GM20000 (cell line): ENCODE data around the gene EIF3L.

Experiments used
- DNase-seq: peaks from one replicate; pipeline ENCODE4 v3.0.0; 2012; ENCODE audit warnings: low spot score
- TF ChIP-seq, protein P1 (sequence below): IDR thresholded peaks from 2 replicates; pipeline ENCODE4 v1.5.1; 2012; ENCODE audit warnings: mild to moderate bottlenecking, control low read depth; ENCODE audit errors: extremely low read depth, missing control alignments

The EIF3L gene

DNA sequence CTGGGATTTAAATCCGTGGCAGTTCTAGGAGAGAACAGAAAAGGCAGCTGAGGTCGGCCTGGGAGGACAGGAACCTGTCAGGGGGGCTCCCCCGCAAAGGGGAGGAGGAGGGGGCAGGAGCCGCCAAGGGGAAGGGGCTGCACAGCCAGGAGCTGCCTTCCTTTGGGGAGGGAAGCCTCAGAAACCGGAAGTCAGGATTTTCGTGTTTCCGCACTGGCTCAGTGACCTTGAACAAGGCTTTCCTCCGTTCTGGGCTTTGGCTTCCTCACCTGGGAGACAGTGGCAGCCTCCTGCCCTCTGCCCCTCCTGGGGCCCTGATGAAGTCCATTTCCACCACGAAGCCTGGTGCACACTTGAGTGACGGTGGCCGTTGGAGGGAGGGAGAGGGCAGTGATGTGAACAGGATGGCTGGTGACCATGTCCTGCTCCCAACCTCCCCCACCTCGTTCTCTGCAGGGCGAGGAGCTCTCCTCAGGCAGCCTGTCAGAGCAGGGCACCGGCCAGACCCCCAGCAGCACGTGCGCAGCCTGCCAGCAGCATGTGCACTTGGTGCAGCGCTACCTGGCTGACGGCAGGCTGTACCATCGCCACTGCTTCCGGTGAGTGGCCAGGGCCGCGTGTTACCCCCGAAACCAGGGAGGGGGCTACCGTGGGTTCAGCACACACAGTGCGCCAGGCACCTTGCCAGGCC lies 69.5 kb downstream of the EIF3L start:
- DNase-seq, result no peak
- TF ChIP-seq, protein P1, sequence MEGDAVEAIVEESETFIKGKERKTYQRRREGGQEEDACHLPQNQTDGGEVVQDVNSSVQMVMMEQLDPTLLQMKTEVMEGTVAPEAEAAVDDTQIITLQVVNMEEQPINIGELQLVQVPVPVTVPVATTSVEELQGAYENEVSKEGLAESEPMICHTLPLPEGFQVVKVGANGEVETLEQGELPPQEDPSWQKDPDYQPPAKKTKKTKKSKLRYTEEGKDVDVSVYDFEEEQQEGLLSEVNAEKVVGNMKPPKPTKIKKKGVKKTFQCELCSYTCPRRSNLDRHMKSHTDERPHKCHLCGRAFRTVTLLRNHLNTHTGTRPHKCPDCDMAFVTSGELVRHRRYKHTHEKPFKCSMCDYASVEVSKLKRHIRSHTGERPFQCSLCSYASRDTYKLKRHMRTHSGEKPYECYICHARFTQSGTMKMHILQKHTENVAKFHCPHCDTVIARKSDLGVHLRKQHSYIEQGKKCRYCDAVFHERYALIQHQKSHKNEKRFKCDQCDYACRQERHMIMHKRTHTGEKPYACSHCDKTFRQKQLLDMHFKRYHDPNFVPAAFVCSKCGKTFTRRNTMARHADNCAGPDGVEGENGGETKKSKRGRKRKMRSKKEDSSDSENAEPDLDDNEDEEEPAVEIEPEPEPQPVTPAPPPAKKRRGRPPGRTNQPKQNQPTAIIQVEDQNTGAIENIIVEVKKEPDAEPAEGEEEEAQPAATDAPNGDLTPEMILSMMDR, result no peak

DNA sequence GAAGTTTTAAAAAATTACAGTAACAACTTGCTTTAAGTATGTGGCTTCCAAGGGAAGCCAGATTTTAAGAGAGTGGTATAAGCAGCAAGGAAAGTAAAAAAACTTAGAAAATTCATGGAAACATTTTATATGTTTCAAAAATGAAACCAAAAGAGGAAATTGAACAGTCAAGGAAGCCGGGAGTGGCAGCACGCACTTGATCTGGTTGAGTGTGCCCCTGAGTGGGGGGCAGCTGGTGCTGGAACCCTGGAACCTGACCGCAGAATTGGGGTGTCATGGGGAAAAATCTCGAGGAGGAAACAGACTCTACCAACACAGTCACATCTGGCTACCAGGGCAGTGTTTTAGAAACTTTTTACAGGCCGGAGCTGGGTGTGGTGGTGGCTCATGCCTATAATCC lies 70.9 kb downstream of the EIF3L start:
- no peak for DNase-seq
- TF ChIP-seq, protein P1, result no peak

DNA sequence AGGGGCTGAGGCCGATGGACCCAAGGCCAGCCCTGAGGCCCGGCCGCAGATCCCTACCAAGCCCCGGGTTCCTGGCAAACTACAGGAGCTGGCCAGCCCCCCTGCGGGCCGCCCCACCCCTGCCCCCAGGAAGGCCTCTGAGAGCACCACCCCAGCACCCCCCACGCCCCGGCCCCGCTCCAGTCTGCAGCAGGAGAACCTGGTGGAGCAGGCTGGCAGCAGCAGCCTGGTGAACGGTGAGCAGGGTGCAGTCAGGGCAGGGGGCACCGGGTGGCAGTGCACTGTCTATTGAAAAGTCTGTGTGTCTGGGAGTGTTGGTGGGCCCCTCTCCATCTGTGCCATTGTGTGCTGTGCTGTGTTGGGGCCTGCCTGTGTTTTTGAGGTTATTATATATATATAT lies 73.0 kb downstream of the EIF3L start:
- TF ChIP-seq, protein P1, result no peak
- no peak for DNase-seq

DNA sequence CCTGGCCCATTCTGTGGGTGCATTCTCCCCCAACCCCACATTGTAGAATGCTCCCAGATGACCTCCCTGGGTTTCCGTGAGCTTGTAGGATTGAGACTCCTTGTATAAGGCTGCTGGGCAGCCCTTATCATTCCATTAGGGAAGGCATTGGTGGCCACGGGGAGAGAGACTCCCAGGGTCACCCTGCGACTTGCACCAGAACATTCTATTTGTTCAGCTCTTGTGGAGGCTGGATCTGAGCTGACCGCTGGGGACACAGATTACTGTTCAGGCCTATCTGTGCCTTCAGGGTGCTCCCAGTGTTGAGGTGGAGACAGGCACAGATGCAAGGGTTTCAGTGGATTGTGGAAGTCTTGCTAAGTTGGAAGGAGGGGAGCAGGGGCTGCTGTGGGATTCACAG lies 74.7 kb downstream of the EIF3L start:
- no peak for DNase-seq
- TF ChIP-seq, protein P1, result no peak

DNA sequence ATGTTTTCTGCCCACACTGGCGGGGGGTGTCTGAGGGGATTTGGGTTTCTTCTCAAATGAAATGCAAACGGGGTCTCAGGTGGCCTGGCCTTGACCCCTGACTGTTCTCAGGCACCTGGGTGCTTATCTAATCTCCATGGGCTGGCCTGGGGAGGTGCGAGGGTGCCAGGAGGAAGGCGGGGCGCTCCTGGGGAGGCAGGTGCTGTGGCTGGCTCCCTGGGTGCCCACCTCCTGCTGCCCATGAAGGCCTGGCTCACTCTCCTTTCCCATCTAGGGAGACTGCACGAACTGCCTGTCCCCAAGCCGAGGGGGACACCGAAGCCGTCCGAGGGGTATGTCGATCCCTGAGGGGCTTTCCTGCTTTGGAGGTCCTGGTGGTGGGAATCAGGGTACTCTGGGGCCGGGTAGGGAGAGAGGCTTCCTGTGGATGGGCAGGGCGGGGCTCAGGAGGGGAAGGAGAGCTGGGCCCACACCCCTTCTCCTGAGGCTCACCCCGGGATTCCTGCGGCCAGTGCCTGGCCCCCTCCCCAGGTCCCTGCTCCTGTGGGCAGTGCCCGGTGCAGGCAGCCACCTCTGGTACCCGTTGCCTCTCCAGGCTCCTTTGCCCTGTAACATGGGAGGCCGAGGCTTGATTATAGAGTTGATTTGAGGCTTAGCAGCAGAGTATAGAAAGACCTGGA lies 75.3 kb downstream of the EIF3L start:
- TF ChIP-seq, protein P1, result no peak

DNA sequence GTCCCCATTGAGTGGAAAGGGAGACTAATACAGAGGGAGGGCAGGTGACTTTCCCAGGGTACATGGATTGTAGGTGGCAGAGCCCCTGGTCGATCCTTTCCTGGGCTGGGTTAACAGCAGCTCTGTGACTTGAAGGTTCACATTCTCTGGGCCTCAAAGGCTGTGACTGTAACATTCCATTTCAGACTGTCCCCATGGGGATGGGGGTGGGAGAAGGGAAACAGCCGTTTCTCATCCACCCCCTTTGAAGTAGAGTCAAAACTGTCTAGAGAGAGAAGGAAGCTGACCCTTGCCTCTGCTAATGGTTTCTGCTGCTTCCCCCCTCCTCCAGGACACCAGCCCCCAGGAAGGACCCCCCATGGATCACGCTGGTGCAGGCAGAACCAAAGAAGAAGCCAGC lies 76.1 kb downstream of the EIF3L start:
- DNase-seq, result no peak
- TF ChIP-seq, protein P1, result no peak

More for the DNA sequence above, 75.3 kb downstream of the EIF3L start:
- no peak for DNase-seq

DNA sequence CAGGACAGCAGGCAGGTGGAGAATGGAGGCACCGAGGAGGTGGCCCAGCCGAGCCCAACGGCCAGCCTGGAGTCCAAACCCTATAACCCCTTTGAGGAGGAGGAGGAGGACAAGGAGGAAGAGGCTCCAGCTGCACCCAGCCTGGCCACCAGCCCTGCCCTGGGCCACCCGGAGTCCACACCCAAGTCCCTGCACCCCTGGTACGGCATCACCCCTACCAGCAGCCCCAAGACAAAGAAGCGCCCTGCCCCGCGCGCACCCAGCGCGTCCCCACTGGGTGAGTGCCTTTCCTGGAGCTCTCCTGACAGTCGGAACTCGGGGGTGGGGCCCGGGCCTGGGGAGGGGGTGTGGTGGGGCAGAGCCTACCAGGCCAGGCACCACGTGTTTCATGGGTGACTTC lies 76.5 kb downstream of the EIF3L start:
- TF ChIP-seq, protein P1, result no peak
- no peak for DNase-seq
